HuH-7 (cell line): Measurements from ENCODE around the gene SH3RF2.
"Not testable (repeated sequence)": the region's sequence is repeated elsewhere in the genome, so short reads cannot be mapped to it uniquely, and the experiment has no call there.

Source experiments
- DNase-seq: peaks from one replicate; pipeline ENCODE4 v3.0.0; 2011; ENCODE audit warnings: low spot score

SH3RF2 gene

DNA sequence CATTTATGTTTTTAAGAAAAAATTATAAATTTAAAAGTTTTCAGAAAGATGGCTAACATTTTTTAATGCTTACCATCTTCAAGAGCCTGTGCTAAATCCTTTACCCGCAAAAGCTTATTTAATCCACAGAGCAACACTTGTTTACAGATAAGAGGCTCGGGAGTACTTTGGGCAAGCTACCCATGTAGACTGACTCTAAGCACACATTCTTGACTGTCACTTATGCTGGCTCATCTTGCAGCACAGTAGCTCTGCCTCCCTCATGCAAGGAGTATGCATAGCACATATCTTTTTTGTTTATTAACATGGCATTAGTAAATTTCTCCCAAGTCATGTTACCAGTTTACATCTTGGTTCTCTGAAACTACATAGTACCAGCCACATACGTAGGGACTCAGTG is 14.7 kb downstream of the SH3RF2 start:
- DNase-seq = no peak

DNA sequence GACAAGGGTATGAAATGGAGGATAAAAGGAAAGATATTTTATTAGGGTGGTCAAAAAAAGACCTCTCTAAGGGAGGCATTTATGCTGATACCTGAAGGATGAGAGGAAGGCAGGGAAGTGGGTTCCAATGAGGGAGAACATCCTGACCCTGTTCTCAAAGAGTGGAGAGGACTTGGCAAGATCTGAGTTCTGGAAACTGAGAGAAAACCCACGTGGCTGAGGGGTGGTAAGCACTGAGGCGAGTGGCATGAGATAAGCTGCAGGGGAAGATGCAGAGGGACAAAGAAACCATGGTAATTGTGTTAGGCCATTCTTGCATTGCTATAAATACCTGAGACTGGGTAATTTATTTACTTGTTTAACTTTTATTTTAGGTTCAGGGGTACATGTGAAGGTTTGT is 16.8 kb downstream of the SH3RF2 start:
- DNase-seq = no peak

DNA sequence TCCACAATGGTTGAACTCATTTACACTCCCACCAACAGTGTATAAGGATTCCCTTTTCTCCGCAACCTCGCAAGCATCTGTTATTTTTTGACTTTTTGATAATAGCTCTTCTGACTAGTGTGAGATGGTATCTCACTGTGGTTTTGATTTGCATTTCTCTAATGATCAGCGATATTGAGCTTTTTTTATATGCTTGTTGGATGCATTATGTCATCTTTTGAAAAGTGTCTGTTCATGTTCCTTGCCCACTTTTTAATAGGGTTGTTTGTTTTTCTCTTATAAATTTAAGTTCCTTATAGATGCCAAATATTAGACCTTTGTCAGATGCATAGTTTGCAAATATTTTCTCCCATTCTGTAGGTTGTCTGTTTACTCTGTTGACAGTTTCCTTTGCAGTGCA is 17.8 kb downstream of the SH3RF2 start:
- not testable (repeated sequence) for DNase-seq

DNA sequence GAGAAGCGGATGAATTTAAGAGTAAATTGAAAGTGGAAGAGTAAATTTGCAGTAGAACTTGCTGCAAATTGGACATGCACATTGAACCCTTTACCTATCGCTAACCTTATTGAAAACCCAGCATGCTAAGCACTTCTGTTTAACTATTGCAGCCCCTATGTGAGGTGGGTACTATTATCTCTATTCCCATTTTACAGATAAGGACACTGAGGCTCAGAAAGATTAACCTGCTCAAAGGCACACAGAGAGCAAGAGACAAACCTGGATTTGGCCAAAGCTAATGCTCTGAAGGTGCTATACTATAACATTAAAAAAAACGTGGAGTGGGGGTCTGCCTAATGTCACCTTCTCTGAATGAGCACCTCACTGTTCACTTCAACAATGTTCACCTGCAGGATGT is 21.0 kb downstream of the SH3RF2 start:
- DNase-seq = no peak

DNA sequence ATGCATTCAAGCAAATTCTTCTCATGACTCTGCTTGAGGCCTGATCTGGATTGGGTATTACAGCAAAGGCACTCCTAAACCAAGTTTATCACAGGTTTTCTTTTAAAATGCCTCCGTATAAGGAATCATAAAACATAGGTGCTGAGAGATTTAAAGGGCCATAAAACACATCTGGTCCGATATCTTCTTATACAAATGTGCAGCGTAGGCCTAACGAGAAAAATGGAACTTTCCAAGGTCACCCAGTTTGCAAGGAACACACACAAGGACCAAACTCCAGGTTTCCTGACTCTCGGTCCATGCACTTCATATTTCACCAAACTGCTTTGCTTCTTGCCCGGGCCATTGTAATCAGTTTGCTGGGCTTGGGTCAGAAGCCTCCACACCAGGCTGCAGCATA is 22.1 kb downstream of the SH3RF2 start:
- no peak for DNase-seq

DNA sequence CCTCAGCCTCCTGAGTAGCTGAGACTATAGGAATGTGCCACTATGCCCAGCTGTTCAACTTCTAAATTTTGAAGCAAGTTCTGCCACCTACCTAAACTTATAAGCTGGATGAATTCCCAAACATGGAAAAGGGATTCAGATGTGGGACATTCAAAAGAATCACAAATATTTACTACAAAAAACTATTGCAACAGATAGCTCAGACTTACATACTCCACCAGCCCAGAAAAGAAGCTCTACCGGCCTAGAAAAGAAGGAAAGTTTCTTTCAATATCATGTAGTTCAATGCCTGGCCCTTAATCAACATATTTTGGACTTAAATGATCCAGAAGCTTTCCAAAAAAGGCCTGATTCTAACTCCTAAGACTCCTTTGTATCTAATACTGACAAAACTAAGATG is 23.8 kb downstream of the SH3RF2 start:
- DNase-seq = no peak

DNA sequence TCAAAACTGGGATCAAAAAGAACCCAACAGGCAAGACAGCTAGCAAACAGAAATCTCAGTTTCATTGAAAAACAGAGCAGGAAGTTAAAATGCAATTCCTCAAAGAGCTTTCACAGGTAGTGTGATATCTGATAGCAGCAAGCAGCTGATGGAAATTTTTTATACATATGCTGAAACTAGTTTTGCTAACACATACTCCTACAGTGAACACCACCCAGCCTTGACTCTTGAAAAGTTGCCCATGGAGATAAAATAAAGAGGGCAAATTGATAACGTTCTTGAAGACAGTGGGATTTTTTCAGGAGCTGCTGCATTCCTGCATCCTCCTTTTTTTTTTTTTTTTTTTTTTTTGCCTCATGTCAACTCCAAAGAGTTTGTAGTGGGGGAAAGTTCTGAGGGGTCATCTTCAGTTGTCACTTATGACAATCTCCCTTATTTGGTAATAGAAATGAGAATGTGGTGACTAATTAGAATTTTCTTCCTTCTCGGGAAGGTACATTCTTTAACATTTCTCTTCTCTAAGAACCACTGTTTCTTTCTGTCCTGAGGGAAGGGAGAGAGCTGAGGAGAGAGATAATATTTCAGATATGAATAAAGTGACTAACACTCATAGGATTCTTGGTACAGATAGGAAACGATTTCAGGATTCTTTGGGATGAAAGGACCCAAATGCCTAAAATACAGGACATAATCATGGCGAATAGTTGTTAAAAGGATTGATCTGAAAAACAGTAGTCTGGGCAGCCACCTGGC is 24.6 kb downstream of the SH3RF2 start:
- no peak for DNase-seq

DNA sequence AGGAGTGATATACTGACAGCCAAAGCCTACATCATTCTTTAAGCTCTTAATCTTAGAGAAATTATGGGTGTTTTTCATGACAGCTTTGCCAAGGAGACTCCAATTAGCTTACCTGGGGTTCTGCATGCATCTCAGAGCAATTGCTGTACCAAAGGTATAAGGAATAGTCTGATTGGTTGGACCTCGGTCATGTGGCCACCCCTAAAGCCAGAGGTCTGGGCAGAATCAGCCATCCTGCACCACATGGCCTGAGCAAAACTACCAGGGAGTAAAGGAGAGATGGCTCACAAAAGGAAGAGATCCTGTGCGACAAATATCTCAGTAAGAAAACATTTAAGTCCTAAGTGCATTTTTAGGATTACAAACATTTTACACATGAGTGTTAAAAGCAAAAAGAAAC is 25.6 kb downstream of the SH3RF2 start:
- DNase-seq = no peak

DNA sequence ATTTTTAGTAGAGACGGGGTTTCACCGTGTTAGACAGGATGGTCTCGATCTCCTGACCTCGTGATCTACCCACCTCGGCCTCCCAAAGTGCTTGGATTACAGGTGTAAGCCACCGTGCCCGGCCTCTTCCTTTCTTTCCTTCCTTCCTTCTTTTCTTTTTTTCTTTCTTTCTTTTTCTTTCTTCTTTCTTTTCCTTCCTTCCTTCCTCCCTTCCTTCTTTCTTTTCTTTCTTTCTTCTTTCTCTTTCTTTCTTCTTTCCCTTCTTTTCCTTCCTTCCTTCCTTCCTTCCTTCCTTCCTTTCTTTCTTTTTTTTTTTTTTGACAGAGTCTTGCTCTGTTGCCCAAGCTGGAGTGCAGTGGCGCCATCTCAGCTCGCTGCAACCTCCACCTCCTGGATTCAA is 27.6 kb downstream of the SH3RF2 start:
- DNase-seq = not testable (repeated sequence)

DNA sequence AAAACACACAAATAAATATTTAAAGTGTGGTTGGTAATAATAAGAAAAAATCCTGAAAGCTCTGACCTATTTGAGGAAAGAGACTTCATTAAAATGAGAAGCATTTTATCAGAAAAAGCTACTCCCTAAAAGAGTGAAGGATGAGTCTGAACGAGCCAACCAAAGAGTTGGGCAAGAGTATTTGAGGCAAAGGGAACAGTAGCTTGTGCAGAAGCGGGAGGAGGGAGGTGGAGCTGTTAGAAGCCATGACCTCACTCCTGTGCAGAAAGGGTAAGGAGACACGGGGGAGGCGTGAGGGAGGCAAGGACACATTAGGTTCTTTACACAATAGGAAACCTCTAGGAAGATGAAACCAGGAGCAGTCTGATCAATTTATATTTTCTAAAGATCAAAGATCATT is 29.4 kb downstream of the SH3RF2 start:
- DNase-seq = no peak

DNA sequence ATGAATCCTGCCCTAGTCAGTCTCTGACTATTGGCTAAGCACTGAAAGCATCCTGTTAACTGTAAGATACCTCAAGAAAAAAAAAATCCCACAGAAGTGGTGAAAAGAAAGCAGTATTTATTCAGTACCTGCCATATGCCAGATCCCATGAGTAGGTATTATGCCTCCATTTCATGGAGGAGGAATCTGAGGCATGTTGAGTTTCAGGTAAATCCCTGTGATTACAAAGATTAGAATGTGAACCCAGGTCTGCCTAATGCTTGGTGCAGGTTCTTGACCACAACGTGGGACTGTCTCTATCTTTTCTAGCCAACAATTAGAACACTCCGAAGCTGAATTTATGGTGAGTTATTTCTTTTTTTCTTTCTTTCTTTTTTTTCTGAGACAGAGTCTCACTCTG is 30.9 kb downstream of the SH3RF2 start:
- no peak for DNase-seq

DNA sequence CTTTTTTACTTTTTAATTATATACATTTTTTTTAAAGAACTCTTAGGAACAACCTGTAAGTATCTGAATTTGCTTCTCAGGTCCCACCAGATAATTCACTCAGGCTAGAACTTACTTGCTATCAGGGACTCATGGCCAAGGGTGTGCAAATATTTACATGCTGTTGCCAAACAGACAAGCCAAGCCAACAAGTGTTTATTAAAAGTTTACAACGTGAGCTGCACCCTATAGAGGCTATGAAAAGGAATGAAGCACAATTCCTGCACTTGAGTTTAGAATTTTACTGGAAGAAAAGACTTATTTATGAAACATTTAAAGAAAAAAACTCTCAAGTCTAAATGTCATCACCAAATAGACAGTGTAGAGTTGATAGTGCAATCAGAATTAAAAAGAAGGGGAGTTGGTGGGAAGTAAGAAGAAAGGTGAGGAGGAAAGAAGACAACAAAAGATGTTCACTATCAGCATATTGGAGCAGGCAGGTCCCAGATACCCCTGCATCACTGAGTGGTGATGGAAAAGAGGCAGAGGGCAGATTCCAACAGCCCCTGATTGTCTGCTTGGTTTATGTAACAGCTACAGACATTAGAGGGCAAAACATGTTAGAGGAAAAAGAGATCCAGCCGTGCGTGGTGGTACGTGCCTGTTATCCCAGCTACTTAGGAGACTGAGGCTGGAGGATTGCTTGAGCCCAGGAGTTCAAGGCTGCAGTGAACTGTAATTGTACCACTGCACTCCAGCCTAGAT is 32.8 kb downstream of the SH3RF2 start:
- DNase-seq = no peak

DNA sequence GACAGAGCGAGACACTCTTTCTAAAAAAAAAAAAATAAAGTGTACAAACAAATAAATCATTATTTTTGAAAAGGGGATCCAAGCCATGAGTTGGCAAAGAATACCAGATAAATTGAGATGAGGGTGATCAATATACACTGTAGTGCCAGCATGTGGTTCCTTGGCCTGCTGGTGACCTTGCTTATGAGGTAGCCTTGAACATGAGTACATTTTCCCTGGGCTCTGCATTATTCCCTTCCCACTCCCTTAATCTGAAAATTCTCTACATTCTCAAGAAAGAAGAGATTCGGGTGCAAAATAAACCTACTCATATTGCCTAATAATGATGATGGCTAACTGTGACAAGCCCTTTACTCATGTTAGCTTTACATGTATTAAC is 33.3 kb downstream of the SH3RF2 start:
- DNase-seq = no peak

DNA sequence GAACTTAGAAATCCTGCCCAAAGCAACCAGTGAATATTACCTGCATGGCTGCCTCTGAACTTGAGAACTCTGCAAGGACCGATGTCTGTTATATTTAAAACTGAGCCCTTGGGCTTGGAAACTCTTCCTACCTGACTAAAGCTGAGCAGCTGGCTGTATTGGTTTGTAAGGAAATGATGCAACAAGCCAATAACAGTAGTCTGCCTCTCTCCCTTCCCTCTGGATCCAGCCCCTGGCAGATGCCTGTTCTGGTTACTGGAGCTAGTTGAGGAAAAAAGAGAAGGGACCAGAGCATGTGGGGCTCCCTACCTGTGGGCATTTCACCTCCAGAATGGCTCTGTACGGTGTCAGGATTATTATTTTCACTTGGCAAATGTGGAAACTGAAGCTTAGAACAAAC is 34.7 kb downstream of the SH3RF2 start:
- no peak for DNase-seq

DNA sequence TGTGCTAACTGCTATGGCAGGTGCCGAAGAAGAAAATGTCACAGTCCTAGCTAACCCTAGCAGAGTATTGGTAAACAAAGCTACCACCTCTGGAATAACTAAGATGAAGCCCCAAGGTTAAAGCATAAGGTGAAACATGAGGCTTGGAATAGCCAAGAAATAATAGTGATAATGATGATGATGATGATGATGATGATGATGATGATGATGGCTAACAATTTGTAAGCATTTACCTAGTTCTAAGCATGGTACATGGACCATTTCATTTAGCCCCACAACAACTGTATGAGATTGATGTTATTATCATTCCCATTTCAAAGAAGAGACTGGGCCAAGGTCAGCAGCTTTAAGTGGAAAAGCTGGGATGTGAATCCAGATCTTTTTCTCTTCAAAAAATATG is 35.3 kb downstream of the SH3RF2 start:
- no peak for DNase-seq

DNA sequence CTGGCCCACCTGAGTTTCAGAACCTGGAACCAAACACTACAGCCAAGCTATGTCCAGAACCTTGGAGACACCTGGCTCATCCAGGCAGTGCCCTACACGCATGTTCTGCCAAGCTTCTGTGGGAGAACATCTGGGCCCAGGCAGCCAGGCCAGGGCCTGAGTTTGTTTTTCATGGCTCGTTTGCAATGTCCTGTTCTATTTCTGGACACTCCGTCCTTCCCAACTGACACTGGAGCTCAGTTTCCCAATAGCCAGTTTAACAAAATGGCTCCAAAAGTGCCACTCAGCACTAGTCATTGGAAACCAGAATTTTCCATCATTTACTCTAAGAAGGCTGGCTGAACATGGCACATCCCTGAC is 38.6 kb downstream of the SH3RF2 start:
- no peak for DNase-seq

DNA sequence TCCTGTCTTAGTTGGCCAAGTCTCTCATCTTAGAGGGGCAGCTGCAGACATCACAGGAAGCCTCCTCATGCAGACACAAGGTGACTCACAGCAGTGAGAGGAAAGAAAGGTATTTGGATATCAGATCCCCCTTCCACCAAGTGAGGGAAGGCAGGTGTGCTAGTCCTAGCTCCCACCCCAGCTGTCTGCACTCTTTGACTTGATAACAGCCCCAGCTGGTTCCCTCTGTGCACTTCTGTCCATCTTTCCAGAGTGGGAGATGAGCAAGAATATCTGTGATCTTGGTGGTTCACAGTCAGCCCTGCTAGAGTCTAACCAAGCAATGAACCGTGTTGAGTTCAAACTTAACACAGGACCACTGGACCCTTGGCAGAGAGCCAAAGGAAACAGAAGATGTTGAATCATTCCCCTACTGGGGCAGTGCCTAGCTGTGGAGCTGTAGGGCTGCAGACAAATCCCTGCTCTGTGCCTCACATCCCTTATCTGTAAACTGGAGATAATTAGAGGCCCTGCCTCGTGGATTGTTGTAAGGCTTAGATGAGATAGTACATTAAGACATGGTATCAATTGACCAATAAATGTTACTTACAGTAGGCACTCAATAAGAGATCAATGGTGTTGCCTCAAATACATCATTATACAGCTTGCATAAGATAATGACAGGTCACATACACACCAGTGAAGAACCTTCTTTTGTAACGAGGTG is 39.1 kb downstream of the SH3RF2 start:
- DNase-seq = no peak

DNA sequence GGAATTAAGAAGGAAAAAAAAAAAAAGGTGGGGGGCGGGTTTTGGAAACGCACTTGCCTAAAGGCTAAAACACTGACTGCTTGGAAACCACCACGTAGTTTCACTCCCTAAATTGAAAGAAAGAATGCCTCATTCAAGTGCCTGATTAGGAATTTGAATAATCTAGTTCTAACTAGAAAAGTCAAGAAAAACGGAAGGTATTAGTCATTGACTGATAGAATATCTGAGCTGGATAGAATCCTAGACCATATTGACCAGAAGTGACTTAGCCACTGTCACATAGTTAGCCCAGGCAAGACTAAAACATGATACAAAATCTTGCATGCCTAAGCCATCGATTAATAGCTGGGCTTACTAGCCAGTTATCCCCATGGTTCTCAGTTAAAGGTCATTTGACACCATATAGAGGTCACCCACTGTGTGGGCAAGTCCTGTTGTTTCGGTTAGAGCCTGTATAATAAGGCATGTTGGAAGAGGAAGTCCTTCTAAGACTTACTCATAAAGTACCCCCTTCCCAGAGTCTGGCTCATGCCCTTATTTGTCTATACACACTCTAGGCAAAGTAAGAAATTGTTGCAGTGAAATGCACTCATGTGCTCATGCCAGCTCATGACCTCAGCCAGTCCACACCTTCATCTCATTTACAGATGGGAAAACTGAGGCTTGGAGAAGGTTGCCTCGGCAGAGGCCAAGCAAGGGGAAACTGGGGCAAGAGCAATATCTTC is 40.2 kb downstream of the SH3RF2 start:
- DNase-seq = no peak

DNA sequence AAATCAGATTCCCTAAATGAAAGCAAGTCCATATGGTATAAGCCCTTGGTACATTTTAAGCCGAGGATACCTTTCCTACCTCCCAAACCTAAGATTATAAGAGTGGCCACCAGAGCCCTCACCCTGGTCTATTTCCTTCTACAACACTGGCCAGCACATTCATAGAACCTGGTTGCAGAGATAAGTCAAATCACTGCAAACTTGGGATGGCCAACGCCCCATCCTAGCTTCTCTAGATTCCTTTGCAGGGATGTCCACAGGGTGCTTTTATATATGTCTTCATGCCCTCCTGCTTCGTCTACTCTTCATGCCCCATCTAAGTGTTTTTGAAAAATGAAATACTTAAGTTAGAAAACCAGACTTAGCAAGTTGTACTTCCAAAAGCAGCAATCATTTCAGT is 41.8 kb downstream of the SH3RF2 start:
- DNase-seq = no peak

DNA sequence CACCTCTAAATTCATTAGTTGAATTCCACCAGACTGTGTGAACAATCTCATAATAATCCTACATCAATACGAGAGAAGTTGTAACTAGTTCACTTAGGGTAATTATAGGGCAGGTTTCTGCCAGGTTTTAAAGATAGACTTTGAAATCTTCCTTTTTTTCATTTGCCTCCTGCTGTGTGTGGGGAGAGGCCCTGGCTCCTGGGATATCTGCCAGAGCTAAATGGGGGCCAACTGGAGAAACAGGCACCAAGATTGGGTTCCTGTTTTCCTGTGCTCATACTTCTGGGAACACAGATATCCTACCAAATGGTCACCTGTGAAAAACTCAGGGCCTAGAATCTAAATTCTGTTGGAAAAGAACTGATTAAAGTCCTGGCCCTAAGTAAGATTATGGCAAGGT is 42.3 kb downstream of the SH3RF2 start:
- no peak for DNase-seq

DNA sequence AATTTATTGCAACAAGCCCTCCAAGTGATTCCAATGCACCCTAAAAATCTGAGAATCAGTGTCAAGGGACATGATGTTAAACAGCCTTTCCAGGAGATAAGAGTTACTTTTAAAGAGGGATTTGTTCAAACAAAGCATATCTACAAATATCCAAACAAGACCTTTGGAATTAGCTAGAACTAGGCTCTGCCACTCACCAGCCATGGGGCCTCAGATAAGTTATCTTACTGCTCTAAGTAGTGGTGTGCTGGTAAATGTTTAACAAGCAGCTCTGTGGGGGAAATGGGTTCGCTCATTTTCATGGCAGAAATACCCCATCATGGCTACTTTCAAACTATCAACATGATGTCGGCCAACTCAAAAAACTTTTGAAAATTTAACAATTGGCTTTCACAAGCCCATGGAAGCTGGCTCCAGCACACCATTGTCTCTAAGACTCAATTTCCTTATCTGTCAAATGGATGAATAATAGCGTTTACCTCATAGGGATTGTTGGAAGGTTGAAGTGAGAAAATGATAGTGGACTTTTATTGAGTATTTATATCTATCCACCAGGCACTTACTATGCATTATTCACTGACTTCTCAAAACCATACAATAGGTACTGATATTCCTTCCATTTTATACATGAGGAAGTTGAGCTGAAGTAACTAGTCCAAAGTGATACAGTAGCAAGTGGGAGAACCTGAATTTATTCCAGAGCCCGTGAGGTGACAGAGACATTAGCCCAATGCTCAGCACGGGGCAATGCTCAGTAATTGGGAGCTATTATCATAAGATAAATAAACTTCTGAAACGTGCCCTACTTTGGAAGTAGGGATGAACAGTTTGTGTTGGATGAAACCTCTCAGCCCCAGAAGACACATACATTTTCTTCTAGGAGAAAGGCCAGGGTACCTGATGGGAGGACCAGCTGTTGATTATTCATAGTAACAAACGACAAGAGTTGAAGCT is 43.2 kb downstream of the SH3RF2 start:
- no peak for DNase-seq

DNA sequence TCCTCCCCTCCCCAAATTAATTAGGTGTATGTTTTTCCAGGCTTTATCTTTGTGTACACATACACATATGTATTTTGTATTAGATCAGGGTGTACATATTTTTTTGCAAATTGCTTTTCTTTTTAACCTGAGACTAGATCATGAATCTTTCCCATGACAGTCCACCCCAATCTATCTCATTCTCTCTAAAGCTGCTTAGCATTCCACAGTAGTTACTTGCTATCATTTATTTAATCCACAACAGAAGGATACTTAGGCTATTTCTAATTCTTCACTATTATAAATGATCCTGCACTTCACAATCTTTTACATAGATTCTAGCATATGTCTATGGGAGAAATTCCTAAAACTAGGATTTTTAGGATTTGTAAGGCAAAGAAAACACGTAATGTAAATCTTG is 43.9 kb downstream of the SH3RF2 start:
- DNase-seq = no peak
